Dendritic cell treated with granulocyte-macrophage colony-stimulating factor and Interleukin-4, amounts not matched to agents 40 ng/mL and 50 ng/mL, for 4 days (primary cell): Measurements from ENCODE around the gene FUBP3.

Source experiments
- H3K27ac Mint-ChIP-seq: one replicate; pipeline ENCODE4 v1.8.0; 2022; ENCODE audit warnings: mild to moderate bottlenecking, mixed read lengths
- H3K27me3 Mint-ChIP-seq: one replicate; pipeline ENCODE4 v1.8.0; 2022; ENCODE audit warnings: mild to moderate bottlenecking, mixed read lengths
- H3K36me3 Mint-ChIP-seq: one replicate; pipeline ENCODE4 v1.8.0; 2022; ENCODE audit warnings: low read depth, mixed read lengths
- H3K4me1 Mint-ChIP-seq: one replicate; pipeline ENCODE4 v1.8.0; 2022; ENCODE audit warnings: low read depth, mixed read lengths
- H3K4me3 Mint-ChIP-seq: one replicate; pipeline ENCODE4 v1.8.0; 2022; ENCODE audit warnings: mild to moderate bottlenecking, moderate library complexity, mixed read lengths
- H3K9me3 Mint-ChIP-seq: one replicate; pipeline ENCODE4 v1.8.0; 2022; ENCODE audit warnings: mixed read lengths
- intact Hi-C: fragments of 100-400 bp; cut with micrococcal nuclease; formaldehyde crosslinking; loops from one replicate; pipeline ENCODE4 v1.15.0; 2022

The FUBP3 gene

DNA sequence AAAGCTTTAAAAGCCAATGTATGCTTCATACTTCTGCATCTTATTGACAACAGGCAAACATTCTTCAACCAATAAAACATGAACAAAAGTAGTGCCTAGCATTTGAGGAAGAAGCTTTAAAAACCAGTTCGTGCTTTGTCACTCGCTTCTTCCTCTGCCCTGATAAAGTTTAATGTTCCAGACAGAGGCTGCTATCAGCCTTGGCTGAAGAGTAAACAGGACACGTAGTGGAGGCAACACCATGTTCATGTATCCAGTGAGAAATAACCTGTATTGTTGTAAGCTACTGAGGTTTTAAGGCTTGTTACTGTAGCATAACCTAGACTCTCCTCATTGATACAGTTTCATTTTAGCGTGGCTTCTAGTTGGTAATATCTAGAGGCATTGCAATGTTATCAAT lies 3.2 kb upstream of the FUBP3 start:
- intact Hi-C loops = no loop called here
- Mint-ChIP-seq H3K27ac (no peak overlapping the region), H3K4me1 (peaks cover 19% of the 10 kb centered on the region), H3K9me3 (no peaks in the 10 kb centered on the region), H3K36me3 (peaks cover 12% of the 10 kb centered on the region), H3K4me3 (no peak overlapping the region), H3K27me3 (peaks cover 2% of the 10 kb centered on the region)

DNA sequence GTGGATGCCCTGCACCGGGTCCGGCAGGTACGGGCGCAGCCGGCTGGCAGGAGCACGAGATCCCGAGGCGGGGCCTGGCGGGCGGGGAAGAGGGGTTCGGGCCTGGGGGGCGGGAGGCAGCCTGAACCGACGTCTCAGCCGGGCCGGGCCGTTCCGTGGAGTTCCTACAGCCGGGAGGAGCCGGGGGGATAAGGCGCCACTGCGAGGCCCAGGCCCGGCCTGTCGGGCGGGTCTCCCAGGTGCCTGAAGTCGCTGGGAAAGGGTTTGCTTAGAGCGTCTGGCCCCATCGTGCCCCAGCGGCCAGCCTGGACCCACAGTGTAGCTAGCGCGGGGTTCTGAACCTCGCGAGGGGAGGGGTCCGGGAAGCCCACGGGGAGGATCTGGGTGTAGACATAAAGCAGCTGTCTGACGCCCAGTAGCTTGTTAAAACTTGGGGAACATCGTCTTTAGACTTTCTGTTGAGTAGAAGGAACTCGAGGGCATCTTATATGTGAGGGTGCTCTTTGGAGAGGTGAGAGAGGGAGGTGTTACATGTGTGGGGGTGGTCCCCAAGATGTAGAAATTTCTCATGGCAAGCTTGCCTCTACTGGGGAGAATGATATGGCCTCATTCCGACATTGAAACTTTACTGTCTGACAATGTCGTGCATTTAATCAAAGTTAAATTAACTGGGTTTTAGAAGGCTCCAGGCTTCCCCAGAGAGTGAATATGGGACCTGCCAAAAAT lies 524 bp downstream of the FUBP3 start:
- H3K4me1 Mint-ChIP-seq = peaks cover 26% of the 10 kb centered on the region
- intact Hi-C loops = no loop called here

DNA sequence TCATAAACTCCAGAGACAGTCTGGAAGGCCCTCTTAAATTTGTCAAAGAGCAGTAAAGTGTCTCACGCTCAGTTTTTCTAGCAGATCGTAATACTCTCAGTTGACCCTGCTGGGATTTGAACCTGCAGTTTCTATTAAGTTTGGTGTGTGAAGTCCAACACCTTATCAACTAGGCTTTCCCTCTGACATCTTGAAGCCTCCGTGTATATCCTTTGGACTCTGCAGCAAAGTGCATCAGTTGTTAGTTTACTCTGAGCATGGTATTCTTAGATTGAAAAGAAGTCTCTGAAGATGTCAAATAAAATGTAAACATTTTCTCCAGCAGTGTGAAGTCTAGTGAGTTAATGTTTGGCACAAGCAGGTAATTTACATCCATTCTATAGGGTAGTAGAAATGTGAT lies 2.4 kb downstream of the FUBP3 start:
- intact Hi-C loops = no loop called here
- H3K4me3 Mint-ChIP-seq = no peak overlapping the region
- H3K4me1 Mint-ChIP-seq = peaks cover 26% of the 10 kb centered on the region
- no peaks in the 10 kb centered on the region for H3K9me3 Mint-ChIP-seq
- H3K27ac Mint-ChIP-seq = no peak overlapping the region
- H3K36me3 Mint-ChIP-seq = peaks cover 30% of the 10 kb centered on the region
- peaks cover 2% of the 10 kb centered on the region for H3K27me3 Mint-ChIP-seq

More for the DNA sequence above, 524 bp downstream of the FUBP3 start:
- Mint-ChIP-seq H3K4me3 (peak overlapping the region; percentile 88), H3K36me3 (peaks cover 22% of the 10 kb centered on the region), H3K9me3 (no peaks in the 10 kb centered on the region), H3K27me3 (peaks cover 2% of the 10 kb centered on the region), H3K27ac (peak overlapping the region; percentile 91)

DNA sequence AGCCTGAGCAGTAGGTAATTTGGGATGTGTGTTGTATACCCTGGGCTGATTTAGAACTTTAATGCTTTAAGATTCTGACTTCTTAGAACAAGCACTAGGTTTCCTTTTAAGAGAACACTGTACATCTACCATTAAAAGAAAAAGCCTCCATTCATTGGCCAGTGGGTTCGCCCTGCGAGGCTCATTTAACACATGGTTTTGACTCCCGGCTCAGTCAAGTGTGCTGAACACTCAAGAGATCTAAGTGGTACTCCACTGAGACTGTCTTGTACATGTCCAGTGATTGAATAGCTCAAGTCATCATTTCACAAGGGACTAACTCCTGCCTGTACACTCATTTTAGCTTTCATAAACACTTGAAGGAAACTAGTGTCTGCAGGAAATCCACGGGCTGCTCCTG lies 3.9 kb downstream of the FUBP3 start:
- Mint-ChIP-seq H3K4me1 (peaks cover 26% of the 10 kb centered on the region), H3K9me3 (no peaks in the 10 kb centered on the region), H3K36me3 (peaks cover 30% of the 10 kb centered on the region), H3K4me3 (no peak overlapping the region), H3K27ac (no peak overlapping the region), H3K27me3 (no peaks in the 10 kb centered on the region)
- intact Hi-C loops = no loop called here

DNA sequence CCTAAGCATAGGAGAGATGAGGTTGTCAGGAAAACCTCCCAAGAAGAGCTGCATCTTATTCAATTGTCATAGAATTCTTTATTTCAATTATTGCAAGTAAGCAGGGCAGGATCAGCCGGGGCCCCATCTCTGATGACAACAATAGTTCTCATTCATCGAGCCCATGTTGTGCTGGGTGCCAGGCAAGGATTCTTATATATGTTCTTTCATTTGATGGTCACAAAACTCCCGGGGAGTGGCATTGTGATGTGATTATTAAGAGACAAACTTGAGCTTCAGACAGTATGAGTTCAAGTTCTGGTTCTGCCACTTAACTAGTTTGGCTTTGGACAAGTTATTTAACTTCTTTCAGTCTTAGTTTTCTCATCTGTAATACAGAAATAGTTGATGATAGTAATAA lies 8.5 kb downstream of the FUBP3 start:
- no peak overlapping the region for H3K4me3 Mint-ChIP-seq
- H3K36me3 Mint-ChIP-seq = peaks cover 8% of the 10 kb centered on the region
- H3K4me1 Mint-ChIP-seq = peaks cover 8% of the 10 kb centered on the region
- intact Hi-C loops = no loop called here
- no peaks in the 10 kb centered on the region for H3K9me3 Mint-ChIP-seq
- no peaks in the 10 kb centered on the region for H3K27me3 Mint-ChIP-seq
- H3K27ac Mint-ChIP-seq = no peak overlapping the region

DNA sequence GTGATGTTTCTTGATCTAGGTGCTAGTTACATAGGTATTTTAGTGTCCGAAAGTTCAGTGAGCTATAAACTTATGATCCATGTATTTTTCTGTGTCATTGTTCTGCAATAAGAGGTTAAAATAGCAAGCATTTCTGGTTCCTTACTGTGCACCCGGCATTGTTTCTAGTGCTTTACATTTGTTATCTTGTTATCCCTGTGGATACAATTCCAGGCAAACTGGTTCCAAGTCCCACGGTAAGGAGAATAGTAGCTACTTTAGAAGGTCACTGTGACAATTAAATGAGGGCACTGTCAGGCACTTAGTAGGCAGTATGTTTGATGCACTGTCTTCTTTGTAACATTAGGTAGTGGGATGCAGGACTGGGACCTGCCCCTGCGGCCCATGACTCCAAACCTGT lies 9.0 kb downstream of the FUBP3 start:
- peaks cover 13% of the 10 kb centered on the region for H3K36me3 Mint-ChIP-seq
- peaks cover 8% of the 10 kb centered on the region for H3K4me1 Mint-ChIP-seq
- no peaks in the 10 kb centered on the region for H3K27me3 Mint-ChIP-seq
- H3K4me3 Mint-ChIP-seq = no peak overlapping the region
- intact Hi-C loops = no loop called here
- no peaks in the 10 kb centered on the region for H3K9me3 Mint-ChIP-seq
- no peak overlapping the region for H3K27ac Mint-ChIP-seq

DNA sequence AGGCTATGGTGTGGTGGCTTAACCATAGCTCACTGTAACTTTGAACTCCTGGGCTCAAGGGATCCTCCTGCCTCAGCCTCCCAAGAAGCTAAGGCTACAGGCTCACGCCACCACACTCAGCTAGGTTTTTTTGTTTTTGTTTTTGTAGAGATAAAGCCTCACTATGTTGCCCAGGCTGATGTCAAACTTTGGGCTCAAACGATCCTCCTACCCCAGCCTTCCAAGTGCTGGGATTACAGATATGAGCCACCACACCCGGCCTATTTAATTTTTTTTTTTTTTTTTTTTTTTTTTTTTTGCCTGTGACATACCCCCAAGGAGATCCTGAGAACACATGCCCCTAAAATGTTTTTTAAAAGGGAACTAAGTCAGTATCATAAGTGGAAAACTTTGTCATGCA lies 10.4 kb downstream of the FUBP3 start:
- Mint-ChIP-seq H3K4me3 (no peak overlapping the region), H3K4me1 (peaks cover 8% of the 10 kb centered on the region), H3K36me3 (peaks cover 17% of the 10 kb centered on the region), H3K9me3 (no peaks in the 10 kb centered on the region), H3K27ac (no peak overlapping the region), H3K27me3 (no peaks in the 10 kb centered on the region)
- intact Hi-C loops = no loop called here

DNA sequence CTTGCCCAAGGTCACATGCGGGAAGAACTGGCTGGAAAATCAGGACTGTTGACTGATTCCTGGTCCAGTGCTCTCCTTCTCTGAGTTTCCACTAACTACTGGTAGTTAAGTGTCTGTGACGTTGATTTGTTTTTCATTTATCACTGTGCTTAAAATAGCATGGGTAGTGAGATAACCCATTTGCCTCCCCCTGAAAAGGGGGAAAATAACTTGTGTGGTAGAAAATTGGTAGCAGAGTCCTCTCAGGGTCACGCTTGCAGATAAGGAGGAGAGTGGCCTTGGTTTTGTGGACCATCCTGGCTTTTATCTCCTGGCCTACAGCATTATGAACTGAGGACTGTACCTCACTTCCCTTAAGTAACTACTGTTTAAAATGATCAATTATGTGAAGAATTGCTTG lies 10.9 kb downstream of the FUBP3 start:
- Mint-ChIP-seq H3K36me3 (peaks cover 23% of the 10 kb centered on the region), H3K9me3 (no peaks in the 10 kb centered on the region), H3K4me1 (peaks cover 8% of the 10 kb centered on the region), H3K27me3 (no peaks in the 10 kb centered on the region), H3K4me3 (no peak overlapping the region), H3K27ac (no peak overlapping the region)
- intact Hi-C loops = no loop called here

DNA sequence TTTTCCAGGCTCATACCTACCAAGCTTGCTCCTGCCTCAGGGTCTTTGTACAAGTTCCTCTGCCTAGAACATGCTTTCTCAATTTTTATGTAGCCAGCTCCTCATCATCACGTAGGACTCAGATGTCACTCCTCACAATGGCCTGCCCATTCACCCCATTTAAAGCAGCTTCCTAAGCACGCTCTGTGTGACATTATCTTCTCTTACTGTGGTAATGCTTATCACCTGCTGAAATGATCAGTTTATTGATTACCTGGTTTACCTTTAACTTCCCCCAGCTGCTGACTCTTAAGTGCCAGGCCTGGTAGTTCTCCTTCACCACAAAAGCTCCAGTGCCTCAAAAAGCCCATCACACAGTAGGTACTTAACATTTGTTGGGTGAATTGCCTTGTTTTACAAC lies 13.6 kb downstream of the FUBP3 start:
- no peaks in the 10 kb centered on the region for H3K27me3 Mint-ChIP-seq
- peaks cover 43% of the 10 kb centered on the region for H3K36me3 Mint-ChIP-seq
- intact Hi-C loops = no loop called here
- no peak overlapping the region for H3K27ac Mint-ChIP-seq
- H3K9me3 Mint-ChIP-seq = no peaks in the 10 kb centered on the region
- peaks cover 8% of the 10 kb centered on the region for H3K4me1 Mint-ChIP-seq
- H3K4me3 Mint-ChIP-seq = no peak overlapping the region

DNA sequence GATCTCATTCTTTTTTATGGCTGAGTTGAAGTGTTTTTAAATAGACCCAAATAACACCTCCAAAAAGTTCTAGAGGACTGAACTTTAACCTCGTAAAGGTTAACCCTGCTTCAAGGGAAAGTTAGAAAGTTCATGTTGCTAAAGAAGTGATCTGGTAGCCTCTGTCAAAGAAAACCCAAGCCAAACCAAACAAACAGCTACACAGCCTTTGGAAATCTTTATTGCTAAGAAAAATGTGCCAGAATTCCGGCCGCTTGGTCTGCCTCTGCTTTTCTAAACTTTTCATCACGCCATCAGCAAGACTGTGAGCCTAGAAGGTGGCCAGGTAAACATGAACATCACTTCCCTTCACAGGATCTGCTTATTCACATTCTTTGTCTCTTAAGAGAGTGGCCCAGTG lies 17.9 kb downstream of the FUBP3 start:
- Mint-ChIP-seq H3K27me3 (no peaks in the 10 kb centered on the region), H3K36me3 (peaks cover 84% of the 10 kb centered on the region), H3K27ac (no peak overlapping the region), H3K4me3 (no peak overlapping the region), H3K4me1 (peaks cover 1% of the 10 kb centered on the region), H3K9me3 (no peaks in the 10 kb centered on the region)
- intact Hi-C loops = no loop called here

DNA sequence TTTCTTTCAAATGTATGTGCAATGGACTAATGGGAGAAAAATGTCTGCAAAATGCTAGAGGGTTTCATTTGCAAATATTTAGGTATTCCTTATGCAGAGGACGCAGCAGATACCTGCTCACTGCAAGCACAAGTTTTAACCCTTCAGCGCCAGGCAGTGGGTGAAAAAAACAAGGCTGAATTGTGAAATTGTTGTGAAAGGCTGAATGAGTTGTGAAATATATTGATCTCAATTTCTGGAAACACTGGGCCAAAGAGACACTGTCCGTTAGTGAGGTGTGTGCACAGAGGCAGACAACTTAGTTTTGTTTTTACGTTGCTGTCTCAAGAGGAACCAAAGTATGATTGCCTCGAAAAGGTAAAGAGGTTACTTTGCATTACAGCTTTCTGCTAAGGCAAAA lies 18.8 kb downstream of the FUBP3 start:
- Mint-ChIP-seq H3K36me3 (peaks cover 90% of the 10 kb centered on the region), H3K4me1 (peaks cover 6% of the 10 kb centered on the region), H3K9me3 (no peaks in the 10 kb centered on the region), H3K27me3 (no peaks in the 10 kb centered on the region), H3K4me3 (no peak overlapping the region), H3K27ac (no peak overlapping the region)
- intact Hi-C loops = no loop called here

DNA sequence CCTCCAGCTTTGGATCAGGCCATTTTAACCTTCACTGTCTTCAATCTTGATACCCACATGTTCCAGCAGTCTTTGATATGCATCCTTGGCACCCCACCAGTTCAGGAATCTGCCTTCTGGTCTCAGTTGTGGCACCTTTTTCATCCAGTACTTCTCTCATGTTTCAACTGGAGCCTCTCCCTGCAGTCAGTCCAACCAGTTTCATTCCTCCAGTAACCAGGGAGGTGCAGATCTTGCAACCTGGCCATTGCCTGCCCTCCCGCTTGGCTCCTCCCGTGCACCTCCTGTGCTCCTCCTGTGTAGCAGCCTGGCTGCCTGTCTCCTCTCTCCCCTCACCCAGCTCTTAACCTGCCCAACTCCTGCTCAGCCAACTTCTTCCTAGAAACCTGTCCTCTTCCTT lies 20.2 kb downstream of the FUBP3 start:
- H3K27ac Mint-ChIP-seq = no peak overlapping the region
- no peak overlapping the region for H3K4me3 Mint-ChIP-seq
- peaks cover 95% of the 10 kb centered on the region for H3K36me3 Mint-ChIP-seq
- no peaks in the 10 kb centered on the region for H3K27me3 Mint-ChIP-seq
- no peaks in the 10 kb centered on the region for H3K9me3 Mint-ChIP-seq
- intact Hi-C loops = no loop called here
- peaks cover 6% of the 10 kb centered on the region for H3K4me1 Mint-ChIP-seq

DNA sequence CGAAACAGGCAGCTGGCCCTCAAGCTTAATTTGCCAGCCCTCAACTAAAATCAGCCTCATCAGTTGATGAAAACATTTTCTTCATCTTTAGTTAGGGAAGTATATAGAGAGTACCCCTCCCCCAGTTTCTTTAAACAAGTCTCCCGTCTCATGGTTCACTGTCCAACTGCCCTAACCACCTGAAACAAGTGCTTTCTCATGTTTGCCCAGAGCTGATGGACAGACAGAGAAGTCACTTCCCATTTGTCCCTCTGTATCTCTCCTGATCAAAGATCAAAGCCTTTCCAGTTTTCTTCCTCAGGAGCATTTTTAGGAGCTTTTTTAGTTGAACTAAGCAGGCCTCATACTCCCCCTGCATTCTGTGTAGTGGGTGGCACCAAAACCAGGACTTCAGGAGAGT lies 21.7 kb downstream of the FUBP3 start:
- intact Hi-C loops = no loop called here
- no peak overlapping the region for H3K27ac Mint-ChIP-seq
- peaks cover 6% of the 10 kb centered on the region for H3K4me1 Mint-ChIP-seq
- H3K9me3 Mint-ChIP-seq = no peaks in the 10 kb centered on the region
- peaks cover 93% of the 10 kb centered on the region for H3K36me3 Mint-ChIP-seq
- H3K27me3 Mint-ChIP-seq = no peaks in the 10 kb centered on the region
- H3K4me3 Mint-ChIP-seq = no peak overlapping the region

DNA sequence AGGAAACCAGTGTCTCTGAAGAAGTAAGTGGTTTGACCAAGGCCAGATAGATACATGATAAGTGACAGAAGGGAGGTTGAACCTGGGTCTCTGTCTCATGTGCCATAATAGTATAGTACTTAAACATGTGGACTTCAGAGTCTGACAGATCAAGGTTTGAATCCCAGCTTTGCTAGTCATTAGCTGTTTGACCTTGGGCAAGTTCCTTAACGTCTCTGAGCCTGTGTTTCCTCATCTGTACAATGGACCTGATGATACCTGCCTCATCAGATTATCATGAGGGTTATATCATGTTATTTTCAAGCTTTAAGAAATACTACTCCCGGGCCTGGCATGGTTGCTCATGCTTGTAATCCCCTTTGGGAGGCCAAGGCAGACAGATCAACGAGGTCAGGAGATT lies 24.9 kb downstream of the FUBP3 start:
- Mint-ChIP-seq H3K9me3 (no peaks in the 10 kb centered on the region), H3K27ac (no peak overlapping the region), H3K4me1 (peaks cover 6% of the 10 kb centered on the region), H3K4me3 (no peak overlapping the region), H3K27me3 (no peaks in the 10 kb centered on the region), H3K36me3 (peaks cover 93% of the 10 kb centered on the region)
- intact Hi-C loops = no loop called here

DNA sequence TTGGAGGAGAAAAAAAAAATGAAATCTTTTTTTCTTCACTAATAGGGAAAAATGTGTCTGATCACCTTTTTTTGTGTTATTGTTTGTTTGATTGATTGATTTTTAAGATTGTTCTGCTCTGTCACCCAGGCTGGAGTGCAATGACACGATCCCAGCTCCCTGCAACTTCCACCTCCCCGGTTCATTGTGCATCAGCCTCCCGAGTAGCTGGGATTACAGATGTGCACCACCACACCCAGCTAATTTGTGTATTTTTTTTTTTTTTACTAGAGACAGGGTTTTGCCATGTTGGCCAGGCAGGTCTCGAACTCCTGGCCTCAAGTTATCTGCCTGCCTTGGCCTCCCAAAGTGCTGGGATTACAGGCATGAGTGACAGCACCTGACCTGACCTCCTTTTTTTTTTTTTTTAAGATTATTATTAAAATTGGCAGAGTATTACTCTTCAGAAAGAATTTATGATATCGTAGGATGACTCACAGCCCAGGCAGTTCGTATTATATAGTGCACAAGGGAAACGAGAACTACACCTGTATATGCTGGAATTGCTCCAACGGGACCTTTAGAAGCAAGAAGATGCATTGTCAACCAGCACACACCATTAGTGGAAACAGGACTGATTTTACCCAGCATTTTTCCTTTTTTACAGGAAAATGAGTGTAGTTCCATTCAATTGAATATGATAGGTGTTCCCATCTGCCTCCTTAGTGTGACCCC lies 27.7 kb downstream of the FUBP3 start:
- Mint-ChIP-seq H3K27me3 (no peaks in the 10 kb centered on the region), H3K9me3 (no peaks in the 10 kb centered on the region), H3K4me1 (peaks cover 6% of the 10 kb centered on the region), H3K4me3 (no peak overlapping the region), H3K36me3 (peaks cover 92% of the 10 kb centered on the region), H3K27ac (no peak overlapping the region)
- intact Hi-C loops = no loop called here
